ENCODE results near the gene KCNAB1. TPM values are rescaled to one million over a fixed set of nuclear protein-coding genes. Genes with fewer than 3 reads are reported as not detected.
A peak's percentile ranks its signal among the peaks of the same experiment; 100 is the strongest.
"Not testable (repeated sequence)": the region's sequence is repeated elsewhere in the genome, so short reads cannot be mapped to it uniquely, and the experiment has no call there.

The KCNAB1 gene
- total and polyA plus RNA-seq, 8 donors, result 0.76 to 4.9 (median 3.2) TPM

DNA sequence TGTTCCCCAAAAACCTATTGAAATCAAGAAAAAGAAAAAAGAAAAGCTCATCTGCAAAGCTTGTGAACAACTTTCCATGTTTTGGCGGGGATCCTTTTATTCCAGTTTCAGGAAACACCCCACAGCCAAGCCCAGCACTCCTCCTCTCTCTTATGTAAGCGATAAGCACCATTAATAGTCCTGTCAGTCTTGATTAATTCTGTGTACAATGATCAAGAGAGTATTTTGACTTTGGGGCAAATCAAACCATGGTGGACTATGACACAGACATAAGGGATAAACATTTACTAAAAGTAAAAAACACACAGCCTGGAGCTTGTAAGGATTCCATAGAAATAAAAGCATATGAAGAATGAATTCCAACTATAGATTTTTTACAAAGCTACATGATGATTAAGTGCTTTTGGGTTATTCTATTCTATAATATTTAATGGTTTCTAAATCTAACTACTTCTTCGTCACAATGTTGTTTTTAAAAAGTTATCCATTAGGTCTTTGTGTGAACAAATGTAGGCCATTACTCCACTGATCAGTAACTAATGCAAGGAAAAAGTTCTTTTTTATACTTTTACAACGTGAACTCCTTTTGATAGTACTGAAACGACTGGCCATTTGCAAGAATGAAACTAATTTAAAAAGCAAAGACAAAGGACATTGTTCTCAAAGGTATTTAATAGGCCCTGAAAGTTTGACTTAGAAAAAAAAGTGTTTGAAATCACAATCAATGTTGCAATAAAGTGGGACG, 106.5 kb downstream of the KCNAB1 start:
- FAIRE-seq, result no peak
- intact Hi-C loops (cut with DNase I), result no loop called here
- H3K36me3 ChIP-seq, result no peaks in the 10 kb centered on the region
- H3K4me1 ChIP-seq, result no peaks in the 10 kb centered on the region
- H3K27me3 ChIP-seq, result no peaks in the 10 kb centered on the region
- WGBS, 2 donors, result 18 to 25% methylated on average over 6 of the region's 6 CpGs
- no peaks in the 10 kb centered on the region for H3K9me3 ChIP-seq
- peak overlapping the region in 3 of 4 donors; percentile 16 to 29 (median 19) for H3K27ac ChIP-seq
- ATAC-seq, result peak; percentile 38 to 77 (median 61)
- TF ChIP-seq CTCF (IDR thresholded peaks at IDR 0.05), result no peak
- H3K4me3 ChIP-seq, result no peak overlapping the region
- DNase-seq, result no peak

- H3K27ac ChIP-seq, result peak overlapping the region in 3 of 4 donors; percentile 16 to 29 (median 19)
- H3K4me3 ChIP-seq, result no peak overlapping the region
- WGBS, 2 donors, result 61% methylated on average over 6 of the region's 6 CpGs
- ATAC-seq, result no peak
- no peak for DNase-seq
- TF ChIP-seq CTCF (IDR thresholded peaks at IDR 0.05), result no peak
- H3K27me3 ChIP-seq, result no peaks in the 10 kb centered on the region
- intact Hi-C loops (cut with DNase I), result no loop called here
- H3K36me3 ChIP-seq, result no peaks in the 10 kb centered on the region
- H3K9me3 ChIP-seq, result no peaks in the 10 kb centered on the region
- no peak for FAIRE-seq
- no peaks in the 10 kb centered on the region for H3K4me1 ChIP-seq
Measured at GRCh38 chr3:156227704-156228103, 107.3 kb downstream of the KCNAB1 start.

GRCh38 chr3:156230278-156230900, 110.0 kb downstream of the KCNAB1 start:
- Histone ChIP-seq H3K27me3 (no peaks in the 10 kb centered on the region), H3K27ac (no peak overlapping the region), H3K4me1 (no peaks in the 10 kb centered on the region), H3K36me3 (no peaks in the 10 kb centered on the region), H3K9me3 (no peaks in the 10 kb centered on the region), H3K4me3 (no peak overlapping the region)
- no peak for TF ChIP-seq CTCF (IDR thresholded peaks at IDR 0.05)
- no peak for ATAC-seq
- no peak for DNase-seq
- FAIRE-seq, result no peak
- 21 to 26% methylated on average over 1 of the region's 1 CpG for WGBS, 2 donors
- intact Hi-C loops (cut with DNase I), result no loop called here

GRCh38 chr3:156231221-156231620, 110.8 kb downstream of the KCNAB1 start:
- FAIRE-seq, result not testable (repeated sequence)

GRCh38 chr3:156233876-156234275, 113.5 kb downstream of the KCNAB1 start:
- FAIRE-seq (no peak), ATAC-seq (no peak), DNase-seq (no peak)
- no peaks in the 10 kb centered on the region for H3K27me3 ChIP-seq
- 69 to 88% methylated on average over 2 of the region's 2 CpGs for WGBS, 2 donors
- H3K9me3 ChIP-seq, result no peaks in the 10 kb centered on the region
- H3K4me3 ChIP-seq, result no peak overlapping the region
- no peak for TF ChIP-seq CTCF (IDR thresholded peaks at IDR 0.05)
- no peak overlapping the region for H3K27ac ChIP-seq
- intact Hi-C loops (cut with DNase I), result no loop called here
- H3K36me3 ChIP-seq, result no peaks in the 10 kb centered on the region
- no peaks in the 10 kb centered on the region for H3K4me1 ChIP-seq

More at GRCh38 chr3:156231221-156231620, 110.8 kb downstream of the KCNAB1 start:
- H3K27me3 ChIP-seq; ATAC-seq; H3K9me3 ChIP-seq; DNase-seq; H3K27ac ChIP-seq; intact Hi-C loops (cut with DNase I); H3K4me3 ChIP-seq; H3K4me1 ChIP-seq; H3K36me3 ChIP-seq: not testable (repeated sequence)

All from pancreas (tissue), 10 donors.